ENCODE results near the gene GATAD2B.
"Not testable (repeated sequence)": the region's sequence is repeated elsewhere in the genome, so short reads cannot be mapped to it uniquely, and the experiment has no call there.

GATAD2B gene

DNA sequence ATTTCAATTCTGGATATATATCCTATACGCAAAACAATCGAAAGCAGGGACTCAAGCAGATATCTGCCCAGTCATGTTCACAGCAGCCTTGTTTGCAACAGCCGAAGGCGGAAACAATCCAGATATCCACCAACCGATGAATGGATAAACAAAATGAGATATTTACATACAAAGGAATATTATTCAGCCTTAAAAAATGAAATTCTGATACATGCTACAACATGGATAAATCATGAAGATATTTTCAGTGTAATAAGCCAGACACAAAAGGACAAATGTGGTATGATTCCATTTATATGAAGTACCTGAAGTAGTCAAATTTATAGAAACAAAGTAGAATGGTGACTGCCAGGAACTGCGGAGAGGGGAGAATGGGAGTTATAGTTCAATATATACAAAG, 15.6 kb downstream of the GATAD2B start:
- Histone ChIP-seq H3K36me3 (ENCODE audit: control insufficient read depth, insufficient read depth, low read length) (no peaks in the 10 kb centered on the region), H3K27ac (ENCODE audit: low read depth, low read length) (no peak overlapping the region), H3K4me3 (ENCODE audit: low read depth, low read length) (no peak overlapping the region), H3K4me1 (ENCODE audit: control insufficient read depth, insufficient read depth, low read length) (no peaks in the 10 kb centered on the region), H3K9me3 (ENCODE audit: control insufficient read depth, insufficient read depth, low read length) (no peaks in the 10 kb centered on the region), H3K27me3 (ENCODE audit: control insufficient read depth, insufficient read depth, low read length) (no peaks in the 10 kb centered on the region), H3K9ac (ENCODE audit: low read depth, low read length) (no peak overlapping the region)

DNA sequence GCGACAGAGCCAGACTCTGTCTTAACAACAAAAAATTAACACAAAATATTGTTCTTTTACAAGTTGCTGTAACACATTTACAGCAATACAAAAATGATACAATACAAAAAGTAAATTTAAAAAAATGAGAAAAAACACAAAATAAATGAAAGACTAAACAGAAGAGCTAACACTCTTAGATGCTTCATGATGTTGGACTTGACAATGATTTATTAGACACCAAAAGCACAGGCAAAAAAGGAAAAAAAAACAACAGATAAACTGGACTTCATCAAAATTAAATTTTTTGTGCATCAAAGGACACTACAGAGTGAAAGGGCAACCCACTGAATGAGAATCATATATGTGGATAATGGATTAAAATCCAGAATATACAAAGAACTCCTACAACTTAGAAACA, 16.4 kb downstream of the GATAD2B start:
- Histone ChIP-seq H3K36me3 (ENCODE audit: control insufficient read depth, insufficient read depth, low read length) (no peaks in the 10 kb centered on the region), H3K4me3 (ENCODE audit: low read depth, low read length) (no peak overlapping the region), H3K27me3 (ENCODE audit: control insufficient read depth, insufficient read depth, low read length) (no peaks in the 10 kb centered on the region), H3K27ac (ENCODE audit: low read depth, low read length) (no peak overlapping the region), H3K4me1 (ENCODE audit: control insufficient read depth, insufficient read depth, low read length) (no peaks in the 10 kb centered on the region), H3K9ac (ENCODE audit: low read depth, low read length) (no peak overlapping the region), H3K9me3 (ENCODE audit: control insufficient read depth, insufficient read depth, low read length) (no peaks in the 10 kb centered on the region)

DNA sequence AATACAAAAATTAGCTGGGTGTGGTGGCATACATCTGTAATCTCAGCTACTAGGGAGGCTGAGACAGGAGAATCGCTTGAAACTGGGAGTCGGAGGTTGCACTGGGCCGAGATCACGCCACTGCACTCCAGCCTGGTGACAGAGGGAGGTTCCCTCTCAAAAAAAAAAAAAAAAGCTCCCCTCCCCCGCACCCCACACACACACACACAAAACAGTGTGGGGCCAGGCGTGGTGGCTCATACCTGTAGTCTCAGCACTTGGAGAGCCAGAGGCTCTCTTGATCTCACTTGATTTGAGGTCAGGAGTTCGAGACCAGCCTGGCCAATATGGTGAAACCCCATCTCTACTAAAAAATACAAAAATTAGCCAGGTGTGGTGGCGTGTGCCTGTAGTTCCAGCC, 16.9 kb downstream of the GATAD2B start:
- H3K4me3 ChIP-seq (ENCODE audit: low read depth, low read length); H3K4me1 ChIP-seq (ENCODE audit: control insufficient read depth, insufficient read depth, low read length); H3K9ac ChIP-seq (ENCODE audit: low read depth, low read length); H3K27me3 ChIP-seq (ENCODE audit: control insufficient read depth, insufficient read depth, low read length); H3K27ac ChIP-seq (ENCODE audit: low read depth, low read length); H3K9me3 ChIP-seq (ENCODE audit: control insufficient read depth, insufficient read depth, low read length); H3K36me3 ChIP-seq (ENCODE audit: control insufficient read depth, insufficient read depth, low read length): not testable (repeated sequence)

DNA sequence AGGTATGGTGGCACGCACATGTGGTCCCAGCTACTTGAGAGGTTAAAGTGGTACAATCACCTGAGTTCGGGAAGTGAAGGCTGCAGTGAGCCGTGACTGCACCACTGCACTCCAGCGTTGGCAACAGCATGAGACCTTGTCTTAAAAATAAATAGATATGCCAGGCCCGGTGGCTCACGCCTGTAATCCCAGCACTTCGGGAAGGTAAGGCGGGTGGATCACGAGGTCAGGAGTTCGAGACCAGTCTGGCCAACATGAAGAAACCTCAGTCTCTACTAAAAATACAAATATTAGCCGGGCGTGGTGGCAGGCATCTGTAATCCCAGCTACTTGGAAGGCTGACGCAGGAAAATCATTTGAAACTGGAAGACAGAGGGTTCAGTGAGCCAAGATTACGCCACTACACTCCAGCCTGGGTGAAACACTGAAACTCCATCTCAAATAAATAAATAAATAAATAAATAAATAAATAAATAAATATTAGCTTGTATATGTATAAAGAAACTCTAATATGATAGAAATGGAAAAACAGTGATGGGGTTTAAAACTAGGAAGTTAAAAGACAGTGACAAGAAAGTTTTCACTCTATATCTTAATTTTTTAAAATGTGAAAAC, 18.8 kb downstream of the GATAD2B start:
- H3K36me3 ChIP-seq (ENCODE audit: control insufficient read depth, insufficient read depth, low read length), result no peaks in the 10 kb centered on the region
- H3K4me1 ChIP-seq (ENCODE audit: control insufficient read depth, insufficient read depth, low read length), result no peaks in the 10 kb centered on the region
- H3K27ac ChIP-seq (ENCODE audit: low read depth, low read length), result no peak overlapping the region
- no peak overlapping the region for H3K4me3 ChIP-seq (ENCODE audit: low read depth, low read length)
- no peaks in the 10 kb centered on the region for H3K9me3 ChIP-seq (ENCODE audit: control insufficient read depth, insufficient read depth, low read length)
- no peaks in the 10 kb centered on the region for H3K27me3 ChIP-seq (ENCODE audit: control insufficient read depth, insufficient read depth, low read length)
- no peak overlapping the region for H3K9ac ChIP-seq (ENCODE audit: low read depth, low read length)

DNA sequence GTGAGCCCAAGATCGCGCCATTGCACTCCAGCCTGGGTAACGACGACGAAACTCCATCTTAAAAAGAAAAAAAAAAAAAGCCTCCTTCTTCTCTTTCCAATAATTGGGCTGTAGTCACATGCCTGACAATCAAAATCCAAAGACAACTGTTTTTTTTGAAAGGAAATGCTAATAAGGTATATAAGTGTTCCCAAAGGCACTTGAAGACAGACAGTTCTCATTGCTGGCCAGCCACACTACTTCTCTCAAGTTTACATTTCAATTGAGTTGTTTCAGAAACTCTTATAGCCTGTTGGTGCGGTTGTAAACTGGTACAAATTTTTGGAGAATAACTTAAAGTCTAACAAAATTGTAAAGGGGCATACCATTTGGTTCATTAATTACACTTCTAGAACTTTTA, 23.3 kb downstream of the GATAD2B start:
- no peak overlapping the region for H3K9ac ChIP-seq (ENCODE audit: low read depth, low read length)
- no peaks in the 10 kb centered on the region for H3K9me3 ChIP-seq (ENCODE audit: control insufficient read depth, insufficient read depth, low read length)
- H3K27me3 ChIP-seq (ENCODE audit: control insufficient read depth, insufficient read depth, low read length), result no peaks in the 10 kb centered on the region
- H3K27ac ChIP-seq (ENCODE audit: low read depth, low read length), result no peak overlapping the region
- H3K36me3 ChIP-seq (ENCODE audit: control insufficient read depth, insufficient read depth, low read length), result peaks cover 11% of the 10 kb centered on the region
- H3K4me1 ChIP-seq (ENCODE audit: control insufficient read depth, insufficient read depth, low read length), result no peaks in the 10 kb centered on the region
- no peak overlapping the region for H3K4me3 ChIP-seq (ENCODE audit: low read depth, low read length)

DNA sequence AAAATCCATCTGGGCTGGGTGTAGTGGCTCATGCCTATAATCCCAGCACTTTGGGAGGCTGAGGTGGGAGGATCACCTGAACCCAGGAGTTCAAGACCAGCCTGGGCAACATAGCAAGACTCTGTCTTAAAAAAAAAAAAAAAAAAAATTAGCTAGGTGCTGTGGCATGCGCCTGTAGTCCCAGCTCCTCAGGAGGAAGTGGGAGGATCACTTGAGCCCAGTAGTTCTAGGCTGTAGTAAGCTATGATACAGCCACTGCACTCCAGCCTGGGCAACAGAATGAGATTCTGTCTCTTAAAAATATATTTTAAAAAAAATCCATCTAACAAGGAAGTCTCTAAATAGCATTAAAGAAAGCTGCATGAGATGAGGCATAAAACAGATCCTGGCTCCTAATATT, 26.9 kb downstream of the GATAD2B start:
- not testable (repeated sequence) for H3K27me3 ChIP-seq (ENCODE audit: control insufficient read depth, insufficient read depth, low read length); H3K4me3 ChIP-seq (ENCODE audit: low read depth, low read length); H3K27ac ChIP-seq (ENCODE audit: low read depth, low read length); H3K9ac ChIP-seq (ENCODE audit: low read depth, low read length); H3K9me3 ChIP-seq (ENCODE audit: control insufficient read depth, insufficient read depth, low read length); H3K4me1 ChIP-seq (ENCODE audit: control insufficient read depth, insufficient read depth, low read length)
- H3K36me3 ChIP-seq (ENCODE audit: control insufficient read depth, insufficient read depth, low read length), result peaks cover 15% of the 10 kb centered on the region

DNA sequence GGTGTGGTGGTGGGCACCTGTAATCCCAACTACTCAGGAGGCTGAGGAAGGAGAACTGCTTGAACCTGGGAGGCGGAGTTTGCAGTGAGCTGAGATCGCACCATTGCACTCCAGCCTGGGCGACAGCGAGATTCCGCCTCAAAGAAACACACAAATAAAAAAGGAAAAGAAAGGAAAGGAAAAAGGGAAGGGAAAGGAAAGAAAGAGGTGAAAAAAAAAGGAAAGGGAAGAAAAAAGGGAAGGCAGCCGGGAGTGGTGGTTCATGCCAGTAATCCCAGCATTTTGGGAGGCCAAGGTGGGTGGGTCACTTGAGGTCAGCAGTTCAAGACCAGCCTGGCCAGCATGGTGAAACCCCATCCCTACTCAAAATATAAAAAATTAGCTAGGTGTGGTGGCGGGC, 31.7 kb downstream of the GATAD2B start:
- H3K4me1 ChIP-seq (ENCODE audit: control insufficient read depth, insufficient read depth, low read length); H3K9ac ChIP-seq (ENCODE audit: low read depth, low read length); H3K4me3 ChIP-seq (ENCODE audit: low read depth, low read length); H3K27ac ChIP-seq (ENCODE audit: low read depth, low read length); H3K9me3 ChIP-seq (ENCODE audit: control insufficient read depth, insufficient read depth, low read length); H3K27me3 ChIP-seq (ENCODE audit: control insufficient read depth, insufficient read depth, low read length): not testable (repeated sequence)
- H3K36me3 ChIP-seq (ENCODE audit: control insufficient read depth, insufficient read depth, low read length), result peaks cover 15% of the 10 kb centered on the region

DNA sequence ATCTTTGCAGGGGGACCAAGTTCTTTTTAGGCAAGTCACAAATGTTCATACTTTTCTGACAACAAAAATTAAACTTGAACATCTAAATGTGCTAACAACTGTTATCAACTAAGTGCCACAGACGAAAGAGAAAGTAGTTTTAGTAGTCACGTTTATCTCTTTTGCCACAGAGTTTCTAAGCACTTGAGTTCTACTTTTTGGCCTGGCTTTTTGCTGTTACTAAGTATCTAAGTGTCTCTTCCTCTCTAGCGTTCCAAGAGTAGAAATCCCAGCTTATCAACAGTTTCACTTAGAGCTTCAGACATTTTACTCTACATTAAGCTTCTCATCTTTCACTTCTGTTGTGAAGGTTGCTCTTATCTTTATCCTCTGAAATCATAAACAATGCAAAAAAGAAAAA, 34.2 kb downstream of the GATAD2B start:
- peaks cover 12% of the 10 kb centered on the region for H3K36me3 ChIP-seq (ENCODE audit: control insufficient read depth, insufficient read depth, low read length)
- no peaks in the 10 kb centered on the region for H3K9me3 ChIP-seq (ENCODE audit: control insufficient read depth, insufficient read depth, low read length)
- no peaks in the 10 kb centered on the region for H3K27me3 ChIP-seq (ENCODE audit: control insufficient read depth, insufficient read depth, low read length)
- no peak overlapping the region for H3K4me3 ChIP-seq (ENCODE audit: low read depth, low read length)
- no peak overlapping the region for H3K9ac ChIP-seq (ENCODE audit: low read depth, low read length)
- no peaks in the 10 kb centered on the region for H3K4me1 ChIP-seq (ENCODE audit: control insufficient read depth, insufficient read depth, low read length)
- H3K27ac ChIP-seq (ENCODE audit: low read depth, low read length), result no peak overlapping the region

DNA sequence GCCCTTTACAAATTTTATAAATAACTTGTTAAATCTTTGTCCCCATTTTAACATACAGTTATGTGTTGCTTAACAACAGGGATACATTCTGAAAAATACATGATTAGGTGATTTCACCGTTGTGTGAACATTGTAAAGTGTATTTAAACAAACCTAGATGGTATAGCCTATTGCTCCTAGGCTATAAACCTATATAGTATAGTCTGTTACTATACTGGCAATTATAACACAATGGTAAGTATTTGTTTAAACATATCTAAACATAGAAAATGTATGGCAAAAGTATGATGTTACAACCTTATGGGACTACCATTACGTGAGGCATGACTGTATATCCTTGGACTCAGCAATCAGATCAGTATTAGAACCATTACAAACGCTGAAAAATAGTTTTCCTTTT, 36.6 kb downstream of the GATAD2B start:
- peaks cover 22% of the 10 kb centered on the region for H3K4me1 ChIP-seq (ENCODE audit: control insufficient read depth, insufficient read depth, low read length)
- H3K9ac ChIP-seq (ENCODE audit: low read depth, low read length), result no peak overlapping the region
- no peak overlapping the region for H3K4me3 ChIP-seq (ENCODE audit: low read depth, low read length)
- H3K27me3 ChIP-seq (ENCODE audit: control insufficient read depth, insufficient read depth, low read length), result no peaks in the 10 kb centered on the region
- H3K27ac ChIP-seq (ENCODE audit: low read depth, low read length), result no peak overlapping the region
- H3K9me3 ChIP-seq (ENCODE audit: control insufficient read depth, insufficient read depth, low read length), result no peaks in the 10 kb centered on the region
- H3K36me3 ChIP-seq (ENCODE audit: control insufficient read depth, insufficient read depth, low read length), result peaks cover 9% of the 10 kb centered on the region

DNA sequence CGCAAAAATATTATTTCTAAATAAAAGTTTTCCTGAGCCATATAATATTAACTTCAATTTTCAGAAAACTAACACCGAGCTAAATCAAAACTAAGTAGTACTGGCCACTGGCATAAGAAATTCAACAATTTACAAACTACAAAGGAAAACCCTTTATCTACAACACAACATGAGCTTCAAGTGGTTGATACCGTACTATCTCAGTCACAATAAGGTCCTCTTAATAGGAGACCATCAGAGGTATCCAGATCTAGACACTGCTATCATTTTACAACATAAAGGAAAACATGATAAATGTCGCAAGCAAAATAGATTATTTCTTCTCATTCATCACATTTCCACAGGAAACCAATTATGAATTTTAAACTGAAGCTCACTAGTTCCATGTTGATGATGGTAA, 39.5 kb downstream of the GATAD2B start:
- Histone ChIP-seq H3K27me3 (ENCODE audit: control insufficient read depth, insufficient read depth, low read length) (no peaks in the 10 kb centered on the region), H3K4me1 (ENCODE audit: control insufficient read depth, insufficient read depth, low read length) (peaks cover 22% of the 10 kb centered on the region)

DNA sequence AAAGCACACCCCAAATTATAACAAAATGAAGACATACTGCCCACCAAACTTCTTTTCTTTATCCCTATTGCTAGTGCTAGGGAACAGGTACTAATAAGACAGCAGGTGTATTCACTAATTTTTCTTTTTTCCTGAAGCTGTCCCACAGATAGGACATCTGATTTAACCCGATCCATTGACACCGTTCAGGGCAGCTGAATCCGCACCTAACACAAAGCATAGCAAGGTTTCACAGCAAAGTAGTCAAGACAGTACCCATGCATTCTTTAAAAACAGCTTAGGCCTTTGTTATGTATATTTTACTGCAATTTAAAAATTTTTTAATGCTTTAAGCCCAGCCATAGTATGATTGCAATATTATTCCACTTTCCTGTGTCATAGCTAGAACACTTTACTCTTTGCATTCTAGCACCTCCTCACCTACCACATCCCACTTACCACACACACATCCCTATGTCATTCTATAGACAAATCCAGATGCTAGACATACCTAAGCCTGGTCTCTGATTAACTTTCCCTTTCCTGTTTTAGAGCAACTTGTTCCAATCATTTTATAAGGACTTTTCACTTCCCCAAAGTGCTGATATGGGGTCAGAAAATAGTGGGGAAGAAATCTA, 40.4 kb downstream of the GATAD2B start:
- Histone ChIP-seq H3K36me3 (ENCODE audit: control insufficient read depth, insufficient read depth, low read length) (peaks cover under 1% of the 10 kb centered on the region; the same call in 1 of the 2 replicates), H3K9me3 (ENCODE audit: control insufficient read depth, insufficient read depth, low read length) (no peaks in the 10 kb centered on the region), H3K27ac (ENCODE audit: low read depth, low read length) (peak overlapping the region; percentile 44), H3K4me1 (ENCODE audit: control insufficient read depth, insufficient read depth, low read length) (peaks cover 22% of the 10 kb centered on the region), H3K4me3 (ENCODE audit: low read depth, low read length) (no peak overlapping the region), H3K27me3 (ENCODE audit: control insufficient read depth, insufficient read depth, low read length) (no peaks in the 10 kb centered on the region), H3K9ac (ENCODE audit: low read depth, low read length) (no peak overlapping the region)

More for the DNA sequence above, 39.5 kb downstream of the GATAD2B start:
- no peak overlapping the region for H3K4me3 ChIP-seq (ENCODE audit: low read depth, low read length)
- H3K9ac ChIP-seq (ENCODE audit: low read depth, low read length), result no peak overlapping the region
- no peak overlapping the region for H3K27ac ChIP-seq (ENCODE audit: low read depth, low read length)
- no peaks in the 10 kb centered on the region for H3K9me3 ChIP-seq (ENCODE audit: control insufficient read depth, insufficient read depth, low read length)
- peaks cover 5% of the 10 kb centered on the region for H3K36me3 ChIP-seq (ENCODE audit: control insufficient read depth, insufficient read depth, low read length)
